ENCODE measurements around the gene FNIP2. TPM values are rescaled to one million over a fixed set of nuclear protein-coding genes. Genes with fewer than 3 reads are reported as not detected.
"Not testable (repeated sequence)": the region's sequence is repeated elsewhere in the genome, so short reads cannot be mapped to it uniquely, and the experiment has no call there.

FNIP2 gene
- total RNA-seq, 2 experiments from 2014 or later, result 12.3 to 17.1 TPM

DNA sequence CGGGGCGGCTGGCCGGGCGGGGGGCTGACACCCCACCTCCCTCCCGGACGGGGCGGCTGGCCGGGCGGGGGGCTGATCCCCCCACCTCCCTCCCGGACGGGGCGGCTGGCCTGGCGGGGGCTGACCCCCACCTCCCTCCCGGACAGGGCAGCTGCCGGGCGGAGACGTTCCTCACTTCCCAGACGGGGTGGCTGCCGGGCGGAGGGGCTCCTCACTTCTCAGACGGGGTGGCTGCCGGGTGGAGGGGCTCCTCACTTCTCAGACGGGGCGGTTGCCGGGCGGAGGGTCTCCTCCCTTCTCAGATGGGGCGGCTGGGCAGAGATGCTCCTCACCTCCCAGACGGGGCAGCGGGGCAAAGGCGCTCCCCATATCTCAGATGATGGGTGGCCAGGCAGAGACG lies 22.3 kb upstream of the FNIP2 start:
- DNase-seq; ATAC-seq; H3K27me3 Mint-ChIP-seq; H3K9me3 Mint-ChIP-seq (ENCODE audit: low read depth); H3K36me3 Mint-ChIP-seq; H3K27ac Mint-ChIP-seq; H3K4me1 Mint-ChIP-seq; CTCF ChIA-PET; H3K4me3 Mint-ChIP-seq: not testable (repeated sequence)

GRCh38 chr4:158750379-158750778 lies 18.4 kb upstream of the FNIP2 start:
- Mint-ChIP-seq H3K4me3 (no peak overlapping the region), H3K9me3 (ENCODE audit: low read depth) (no peaks in the 10 kb centered on the region), H3K27ac (no peak overlapping the region), H3K27me3 (peaks cover 3% of the 10 kb centered on the region), H3K36me3 (no peaks in the 10 kb centered on the region), H3K4me1 (no peaks in the 10 kb centered on the region)
- DNase-seq (no peak), ATAC-seq (no peak)
- CTCF ChIA-PET, result no interaction called here

GRCh38 chr4:158754385-158755180 lies 14.2 kb upstream of the FNIP2 start:
- ATAC-seq (no peak), DNase-seq (no peak)
- Mint-ChIP-seq H3K9me3 (ENCODE audit: low read depth) (no peaks in the 10 kb centered on the region), H3K27me3 (peaks cover 17% of the 10 kb centered on the region), H3K27ac (no peak overlapping the region), H3K4me1 (no peaks in the 10 kb centered on the region), H3K4me3 (no peak overlapping the region), H3K36me3 (peaks cover 2% of the 10 kb centered on the region)
- CTCF ChIA-PET, result no interaction called here

DNA sequence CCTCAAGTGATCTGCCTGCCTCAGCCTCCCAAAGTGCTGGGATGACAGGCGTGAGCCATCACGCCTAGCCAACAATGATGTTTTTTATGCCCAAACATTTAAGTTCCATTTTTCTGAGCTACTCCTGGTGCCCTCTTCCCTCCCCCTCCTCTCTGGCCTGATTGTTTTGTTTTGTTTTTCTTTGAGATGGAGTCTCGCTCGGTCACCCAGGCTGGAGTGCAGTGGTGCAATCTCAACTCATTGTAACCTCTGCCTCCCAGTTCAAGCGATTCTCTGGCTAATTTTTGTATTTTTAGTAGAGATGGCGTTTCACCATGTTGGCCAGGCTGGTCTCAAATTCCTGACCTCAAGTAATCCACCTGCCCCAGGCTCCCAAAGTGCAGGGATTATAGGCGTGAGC lies 13.0 kb upstream of the FNIP2 start:
- peaks cover 17% of the 10 kb centered on the region for H3K27me3 Mint-ChIP-seq
- ATAC-seq; H3K4me1 Mint-ChIP-seq; H3K4me3 Mint-ChIP-seq; H3K36me3 Mint-ChIP-seq; CTCF ChIA-PET; DNase-seq; H3K27ac Mint-ChIP-seq; H3K9me3 Mint-ChIP-seq (ENCODE audit: low read depth): not testable (repeated sequence)

- ATAC-seq (no peak), DNase-seq (no peak)
- peaks cover 2% of the 10 kb centered on the region for H3K36me3 Mint-ChIP-seq
- H3K27ac Mint-ChIP-seq, result no peak overlapping the region
- H3K4me1 Mint-ChIP-seq, result peaks cover 6% of the 10 kb centered on the region
- no peaks in the 10 kb centered on the region for H3K9me3 Mint-ChIP-seq (ENCODE audit: low read depth)
- H3K27me3 Mint-ChIP-seq, result peaks cover 17% of the 10 kb centered on the region
- CTCF ChIA-PET, result no interaction called here
- H3K4me3 Mint-ChIP-seq, result no peak overlapping the region
Measured at GRCh38 chr4:158756588-158756987, 12.2 kb upstream of the FNIP2 start.

DNA sequence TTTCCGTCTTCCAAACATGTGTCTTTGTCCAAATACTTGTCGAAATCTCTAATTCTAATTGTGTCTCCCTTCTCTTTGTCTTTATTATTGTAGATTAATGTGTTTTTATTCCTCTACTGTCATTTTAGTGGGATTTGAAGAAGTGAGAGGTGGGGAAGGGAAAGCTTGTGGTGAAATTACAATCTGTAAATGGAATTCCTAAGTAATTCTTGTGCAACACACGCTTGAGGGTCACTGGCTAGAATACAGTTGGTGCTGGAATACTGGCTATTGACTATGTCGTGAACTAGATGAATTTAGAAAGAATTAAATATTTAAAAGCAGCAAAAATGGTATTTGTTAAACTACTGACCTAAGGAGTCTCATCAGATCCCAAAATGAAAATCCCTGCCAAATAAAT lies 10.7 kb upstream of the FNIP2 start:
- no peak for ATAC-seq
- H3K36me3 Mint-ChIP-seq, result peaks cover 2% of the 10 kb centered on the region
- peaks cover 11% of the 10 kb centered on the region for H3K4me1 Mint-ChIP-seq
- DNase-seq, result no peak
- H3K27ac Mint-ChIP-seq, result no peak overlapping the region
- CTCF ChIA-PET, result no interaction called here
- H3K27me3 Mint-ChIP-seq, result peaks cover 17% of the 10 kb centered on the region
- no peak overlapping the region for H3K4me3 Mint-ChIP-seq
- no peaks in the 10 kb centered on the region for H3K9me3 Mint-ChIP-seq (ENCODE audit: low read depth)

GRCh38 chr4:158758703-158759102 lies 10.1 kb upstream of the FNIP2 start:
- Mint-ChIP-seq H3K27ac (no peak overlapping the region), H3K4me3 (no peak overlapping the region)

GRCh38 chr4:158759539-158759938 lies 9.3 kb upstream of the FNIP2 start:
- DNase-seq; H3K9me3 Mint-ChIP-seq (ENCODE audit: low read depth); ATAC-seq; H3K27ac Mint-ChIP-seq; H3K4me3 Mint-ChIP-seq; H3K36me3 Mint-ChIP-seq; CTCF ChIA-PET: not testable (repeated sequence)
- H3K4me1 Mint-ChIP-seq, result peaks cover 11% of the 10 kb centered on the region
- H3K27me3 Mint-ChIP-seq, result peaks cover 17% of the 10 kb centered on the region

More at GRCh38 chr4:158758703-158759102, 10.1 kb upstream of the FNIP2 start:
- Mint-ChIP-seq H3K36me3 (peaks cover 2% of the 10 kb centered on the region), H3K4me1 (peaks cover 11% of the 10 kb centered on the region), H3K9me3 (ENCODE audit: low read depth) (no peaks in the 10 kb centered on the region), H3K27me3 (peaks cover 17% of the 10 kb centered on the region)
- ATAC-seq (no peak), DNase-seq (no peak)
- CTCF ChIA-PET, result no interaction called here

DNA sequence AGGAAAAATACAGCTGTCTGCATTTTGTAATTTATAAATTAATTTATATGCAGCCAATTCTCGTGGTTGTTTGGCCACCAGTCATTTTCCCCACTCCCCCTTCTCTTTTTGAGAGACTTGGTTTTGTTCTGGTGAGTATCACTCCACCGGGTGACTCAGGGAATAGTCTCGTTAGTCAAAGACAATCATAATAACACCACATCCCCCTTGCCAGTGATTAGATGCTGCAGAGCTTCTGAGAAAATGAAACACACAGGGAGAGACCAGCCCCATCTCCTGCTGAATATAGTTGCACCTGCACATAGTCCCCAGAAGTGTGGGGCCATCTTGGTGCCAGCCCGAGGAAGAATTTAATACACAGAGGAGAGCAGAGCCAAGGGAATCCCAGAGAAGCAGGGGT lies 8.0 kb upstream of the FNIP2 start:
- Mint-ChIP-seq H3K4me3 (no peak overlapping the region), H3K27me3 (peaks cover 15% of the 10 kb centered on the region), H3K36me3 (peaks cover 2% of the 10 kb centered on the region), H3K27ac (no peak overlapping the region), H3K9me3 (ENCODE audit: low read depth) (no peaks in the 10 kb centered on the region), H3K4me1 (peaks cover 11% of the 10 kb centered on the region)
- DNase-seq (no peak), ATAC-seq (peak; percentile 47)
- CTCF ChIA-PET, result no interaction called here

DNA sequence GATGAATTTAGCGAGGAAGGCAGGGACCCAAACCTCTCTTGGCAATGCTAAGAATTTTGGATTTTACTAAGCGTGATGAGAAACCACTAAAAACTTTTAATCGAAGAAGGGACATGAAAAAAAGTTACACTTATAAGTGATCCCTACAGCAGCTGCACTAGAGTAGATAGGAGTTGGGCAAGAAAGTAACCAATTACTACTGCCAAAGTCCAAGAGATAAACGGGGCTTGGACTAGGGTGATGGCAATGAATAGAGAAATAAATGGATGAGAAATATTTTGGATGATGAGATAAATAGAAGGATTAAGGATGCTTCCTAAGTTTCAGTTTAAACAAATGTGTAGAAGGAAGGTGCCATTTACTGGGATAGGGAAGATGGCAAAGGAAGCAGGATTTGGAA lies 6.3 kb upstream of the FNIP2 start:
- Mint-ChIP-seq H3K9me3 (ENCODE audit: low read depth) (no peaks in the 10 kb centered on the region), H3K36me3 (no peaks in the 10 kb centered on the region), H3K27ac (peak overlapping the region; percentile 24), H3K4me1 (peaks cover 12% of the 10 kb centered on the region), H3K4me3 (no peak overlapping the region), H3K27me3 (peaks cover 12% of the 10 kb centered on the region)
- no peak for DNase-seq
- CTCF ChIA-PET, result no interaction called here
- no peak for ATAC-seq

DNA sequence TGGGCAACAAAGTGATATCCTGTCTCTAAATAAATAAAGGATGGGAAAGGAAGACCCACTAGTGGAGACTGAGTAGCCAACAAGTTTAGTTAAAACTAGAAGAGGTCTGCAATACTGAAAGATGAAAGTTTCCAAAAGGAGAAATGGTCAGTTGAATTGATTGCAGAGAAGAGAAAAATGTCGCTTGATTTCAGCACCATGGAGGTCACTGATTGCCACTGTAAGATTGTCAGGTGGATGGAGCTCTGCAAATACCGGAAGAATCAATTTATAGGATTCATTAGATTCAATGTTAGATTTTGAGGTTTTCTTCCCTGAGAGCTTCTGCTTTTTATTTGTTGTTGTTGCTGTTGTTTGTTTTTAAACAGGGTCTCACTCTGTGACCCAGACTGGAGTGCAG lies 5.4 kb upstream of the FNIP2 start:
- H3K27me3 Mint-ChIP-seq, result peaks cover 10% of the 10 kb centered on the region
- H3K4me3 Mint-ChIP-seq, result no peak overlapping the region
- H3K27ac Mint-ChIP-seq, result no peak overlapping the region
- H3K36me3 Mint-ChIP-seq, result no peaks in the 10 kb centered on the region
- CTCF ChIA-PET, result no interaction called here
- DNase-seq, result no peak
- no peaks in the 10 kb centered on the region for H3K9me3 Mint-ChIP-seq (ENCODE audit: low read depth)
- no peak for ATAC-seq
- peaks cover 21% of the 10 kb centered on the region for H3K4me1 Mint-ChIP-seq

- H3K27me3 Mint-ChIP-seq, result peaks cover 7% of the 10 kb centered on the region
- no peak overlapping the region for H3K27ac Mint-ChIP-seq
- H3K4me3 Mint-ChIP-seq, result no peak overlapping the region
- peaks cover 34% of the 10 kb centered on the region for H3K4me1 Mint-ChIP-seq
- ATAC-seq, result no peak
- H3K9me3 Mint-ChIP-seq (ENCODE audit: low read depth), result no peaks in the 10 kb centered on the region
- CTCF ChIA-PET, result no interaction called here
- DNase-seq, result no peak
- peaks cover 1% of the 10 kb centered on the region for H3K36me3 Mint-ChIP-seq
Measured at GRCh38 chr4:158766434-158767044, 2.3 kb upstream of the FNIP2 start.

DNA sequence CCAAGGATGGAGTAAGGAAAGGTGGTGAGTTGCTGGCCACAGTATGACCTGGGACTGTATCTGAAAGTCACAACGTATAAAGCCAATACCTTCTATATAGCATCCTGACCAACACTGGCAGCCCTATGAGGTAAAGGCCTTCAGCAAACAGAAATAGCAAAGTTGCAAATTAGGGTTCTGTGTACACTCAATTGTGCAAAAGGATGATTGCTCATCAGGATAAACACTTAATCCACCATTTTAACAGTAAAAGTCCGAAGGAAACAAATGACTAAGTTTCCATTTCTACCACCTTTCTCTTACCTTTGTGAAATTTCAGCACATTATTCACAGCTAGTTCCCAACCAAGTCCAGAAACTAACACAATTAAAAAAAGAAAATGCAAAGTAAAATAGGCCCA lies 1.4 kb upstream of the FNIP2 start:
- CTCF ChIA-PET, result no interaction called here
- peaks cover 4% of the 10 kb centered on the region for H3K36me3 Mint-ChIP-seq
- H3K9me3 Mint-ChIP-seq (ENCODE audit: low read depth), result no peaks in the 10 kb centered on the region
- DNase-seq, result no peak
- H3K4me3 Mint-ChIP-seq, result peak overlapping the region; percentile 13
- H3K4me1 Mint-ChIP-seq, result peaks cover 37% of the 10 kb centered on the region
- ATAC-seq, result no peak
- H3K27ac Mint-ChIP-seq, result no peak overlapping the region
- peaks cover 7% of the 10 kb centered on the region for H3K27me3 Mint-ChIP-seq

DNA sequence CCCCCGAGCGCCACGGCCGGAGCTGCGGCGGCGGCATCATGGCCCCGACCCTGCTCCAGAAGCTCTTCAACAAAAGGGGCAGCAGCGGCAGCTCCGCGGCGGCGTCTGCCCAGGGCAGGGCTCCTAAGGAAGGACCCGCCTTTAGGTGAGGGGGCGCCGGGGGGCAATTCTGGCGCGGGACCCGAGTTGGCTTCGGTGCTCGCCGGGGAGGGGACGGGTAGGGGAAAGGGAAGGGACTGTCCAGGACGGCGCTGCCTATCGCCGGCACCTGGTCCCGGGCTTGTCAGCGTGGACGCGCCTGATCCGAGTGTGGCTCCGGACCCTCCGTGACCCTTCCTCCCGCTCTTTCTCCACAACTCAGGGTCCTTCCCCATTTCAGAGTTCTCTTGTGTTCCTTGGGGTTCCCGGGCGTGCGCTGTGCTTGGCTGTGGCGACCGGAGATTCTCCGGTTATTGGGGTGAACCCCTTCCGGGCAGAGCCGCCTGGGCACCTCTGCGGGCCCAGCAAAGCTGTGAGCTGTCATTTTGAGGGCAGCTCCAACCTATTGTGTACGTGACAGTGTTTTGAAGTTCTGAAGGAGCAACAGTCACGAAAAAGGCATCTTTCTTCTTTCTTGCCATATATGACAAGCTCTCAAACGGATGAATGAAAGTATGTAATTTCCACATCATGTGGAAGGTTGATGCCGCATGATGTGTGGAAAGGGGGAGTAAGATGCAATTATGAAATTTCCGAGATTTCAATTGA lies 522 bp downstream of the FNIP2 start:
- ATAC-seq, result peak; percentile 59
- peak overlapping the region; percentile 92 for H3K27ac Mint-ChIP-seq
- H3K9me3 Mint-ChIP-seq (ENCODE audit: low read depth), result no peaks in the 10 kb centered on the region
- H3K4me3 Mint-ChIP-seq, result peak overlapping the region; percentile 93
- peaks cover 6% of the 10 kb centered on the region for H3K36me3 Mint-ChIP-seq
- H3K27me3 Mint-ChIP-seq, result peaks cover 7% of the 10 kb centered on the region
- DNase-seq, result peak; percentile 71
- CTCF ChIA-PET, result interaction anchor here (0.8 to 1.9 kb wide), 7 partner anchors 41 to 99 kb away, joined by 3 to 8 read pairs (median 3); no protein-coding TSS in a partner anchor
- H3K4me1 Mint-ChIP-seq, result peaks cover 43% of the 10 kb centered on the region

Measured in activated CD8-positive, alpha-beta memory T cell treated with anti-CD3 and anti-CD28 coated beads, Interleukin-2, amount 10 ng/mL, durations not matched to agents 7 days and 5 days (primary cell).